ENCODE results near the gene TEX13D.

- TF ChIP-seq CTCF (IDR thresholded peaks at IDR 0.05; ENCODE audit: low read depth, low read length, poor library complexity, severe bottlenecking), result no peak
- TF ChIP-seq EZH2phosphoT487 (IDR thresholded peaks at IDR 0.05; ENCODE audit: borderline replicate concordance, low read length), result no peak
Observed at GRCh38 chrX:124332481-124333424, at the start of gene TEX13D.

All from DOHH2 (cell line).